HTR-8/SVneo (cell line): ENCODE measurements around the gene CACNG4.

ENCODE experiments used
- DNase-seq: peaks from one replicate; pipeline ENCODE4 v3.0.0; 2011; ENCODE audit warnings: low spot score, mixed read lengths; ENCODE audit not compliant: insufficient read length
- FAIRE-seq: peaks from 2 replicates; lab custom pipeline; 2011; peaks lifted over from hg19 to GRCh38; lab: Jason Lieb, UNC

The CACNG4 gene

GRCh38 chr17:66963909-66964771, at the start of gene CACNG4:
Gene CACNG4, plus strand, starts transcription at chr17:66964707. Its CDS starts 205 bp downstream, at chr17:66964912.
- FAIRE-seq: peak; percentile 67
- no peak for DNase-seq

GRCh38 chr17:66915204-66915611, 49.3 kb upstream of the CACNG4 start:
- peak; percentile 91 for DNase-seq

GRCh38 chr17:66915792-66916191, 48.7 kb upstream of the CACNG4 start:
- no peak for DNase-seq
- FAIRE-seq: peak; percentile 93

More at GRCh38 chr17:66915204-66915611, 49.3 kb upstream of the CACNG4 start:
- FAIRE-seq: no peak

GRCh38 chr17:66916946-66917345, 47.6 kb upstream of the CACNG4 start:
- FAIRE-seq (no peak), DNase-seq (no peak)

- FAIRE-seq: no peak
- DNase-seq: no peak
Observed at GRCh38 chr17:66918896-66919295, 45.6 kb upstream of the CACNG4 start.

DNA sequence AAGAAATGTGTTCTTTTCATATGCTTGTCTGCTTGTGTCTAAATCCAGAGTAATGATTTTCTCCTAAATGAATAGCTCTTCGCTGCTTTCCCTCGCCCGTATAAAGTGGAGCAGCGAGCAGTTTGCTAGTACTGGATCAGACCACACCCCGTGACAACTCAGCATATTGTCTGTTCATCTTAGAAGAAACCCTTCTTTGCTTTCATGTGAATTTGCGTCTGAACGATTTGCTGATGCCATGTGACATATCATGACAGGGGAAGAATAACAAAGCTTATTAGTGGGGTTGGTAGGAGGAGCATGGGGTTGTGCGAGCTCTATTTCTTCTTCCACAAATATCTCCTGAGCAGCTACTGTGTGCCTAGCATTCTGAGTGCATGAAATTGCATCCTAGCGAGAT, 44.1 kb upstream of the CACNG4 start:
- DNase-seq (no peak), FAIRE-seq (peak; percentile 67)

- DNase-seq: no peak
- peak; percentile 77 for FAIRE-seq
Observed at GRCh38 chr17:66920950-66921349, 43.6 kb upstream of the CACNG4 start.

DNA sequence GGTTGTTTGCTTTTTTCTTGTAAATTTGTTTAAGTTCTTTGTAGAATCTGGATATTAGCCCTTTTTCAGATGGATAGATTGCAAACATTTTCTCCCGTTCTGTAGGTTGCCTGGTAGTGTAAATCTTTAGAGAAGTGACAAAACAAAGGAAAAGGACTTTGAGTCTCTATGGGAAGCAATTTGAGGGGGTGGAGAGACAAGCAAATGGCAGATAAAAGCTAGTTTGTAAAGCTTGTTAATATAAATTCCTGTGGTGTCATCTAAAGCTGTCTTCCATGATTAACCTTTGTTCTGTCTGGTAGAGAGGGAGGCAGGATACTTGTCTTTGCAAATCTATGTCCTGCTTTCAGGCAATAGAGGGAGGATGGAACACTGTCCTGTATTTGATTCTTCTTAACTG, 40.6 kb upstream of the CACNG4 start:
- DNase-seq (no peak), FAIRE-seq (no peak)

GRCh38 chr17:66925811-66926500, 38.6 kb upstream of the CACNG4 start:
- peak; percentile 80 for FAIRE-seq
- DNase-seq: no peak

- DNase-seq: no peak
- no peak for FAIRE-seq
Observed at GRCh38 chr17:66928949-66929348, 35.6 kb upstream of the CACNG4 start.

DNA sequence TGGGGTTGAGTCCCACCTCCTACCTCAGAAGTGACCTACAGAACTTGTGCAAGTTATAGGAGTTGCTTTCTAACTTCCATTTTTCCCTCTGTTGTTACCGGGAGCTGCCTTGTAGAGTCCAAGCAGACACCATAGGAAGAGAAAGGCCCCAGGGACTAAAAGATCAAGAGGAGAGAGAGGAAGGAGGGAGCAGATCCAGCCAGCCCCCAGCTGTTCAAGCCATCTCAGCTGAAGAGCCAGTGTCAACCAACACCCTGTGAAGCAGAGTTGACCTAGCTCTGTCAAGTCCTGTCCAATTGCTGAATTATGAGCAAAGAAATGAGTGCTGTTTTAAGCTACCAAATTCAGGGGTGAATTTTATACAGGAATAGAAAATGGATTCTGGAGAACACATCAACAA, 34.9 kb upstream of the CACNG4 start:
- DNase-seq (no peak), FAIRE-seq (peak; percentile 58)

DNA sequence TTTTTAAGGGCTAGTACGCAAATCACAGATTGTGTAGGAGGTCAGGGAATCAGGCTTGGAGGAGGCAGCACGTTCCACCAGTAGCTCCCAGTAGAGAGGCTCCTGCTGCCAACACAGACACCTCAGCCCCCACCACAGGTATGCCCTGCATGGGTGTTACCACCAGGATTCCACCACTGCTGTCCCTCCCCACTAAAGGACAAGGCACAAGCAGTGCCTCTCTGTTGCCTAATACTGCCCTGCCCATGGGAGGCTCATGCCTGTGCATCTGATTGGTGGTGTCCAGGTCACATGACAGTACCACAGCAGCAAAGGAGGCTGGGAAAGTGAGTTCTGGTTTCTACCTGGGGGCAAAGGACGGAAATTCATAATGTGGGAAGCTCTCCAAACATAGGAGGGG, 33.6 kb upstream of the CACNG4 start:
- FAIRE-seq (peak; percentile 92), DNase-seq (peak; percentile 52)

DNA sequence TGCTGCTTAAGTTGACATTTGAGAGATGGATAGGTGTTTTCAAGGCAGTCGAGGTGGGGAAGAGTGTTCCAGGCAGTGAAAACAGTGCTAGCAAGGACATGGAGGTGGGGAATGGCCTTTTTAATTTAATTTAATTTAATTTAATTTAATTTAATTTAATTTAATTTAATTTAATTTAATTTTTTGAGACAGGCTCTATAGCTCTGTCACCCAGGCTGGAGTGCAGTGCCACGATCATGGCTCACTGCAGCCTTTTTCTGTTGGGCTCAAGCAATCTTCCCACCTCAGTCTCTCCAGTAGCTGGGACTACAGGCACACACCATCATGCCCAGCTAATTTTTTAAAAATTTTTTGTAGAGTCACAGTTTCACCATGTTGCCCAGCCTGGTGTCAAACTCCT, 32.2 kb upstream of the CACNG4 start:
- FAIRE-seq: no peak
- no peak for DNase-seq

GRCh38 chr17:66934040-66934439, 30.5 kb upstream of the CACNG4 start:
- FAIRE-seq (no peak), DNase-seq (no peak)

GRCh38 chr17:66935717-66936116, 28.8 kb upstream of the CACNG4 start:
- DNase-seq (no peak), FAIRE-seq (no peak)

GRCh38 chr17:66938656-66939055, 25.9 kb upstream of the CACNG4 start:
- FAIRE-seq (no peak), DNase-seq (no peak)

DNA sequence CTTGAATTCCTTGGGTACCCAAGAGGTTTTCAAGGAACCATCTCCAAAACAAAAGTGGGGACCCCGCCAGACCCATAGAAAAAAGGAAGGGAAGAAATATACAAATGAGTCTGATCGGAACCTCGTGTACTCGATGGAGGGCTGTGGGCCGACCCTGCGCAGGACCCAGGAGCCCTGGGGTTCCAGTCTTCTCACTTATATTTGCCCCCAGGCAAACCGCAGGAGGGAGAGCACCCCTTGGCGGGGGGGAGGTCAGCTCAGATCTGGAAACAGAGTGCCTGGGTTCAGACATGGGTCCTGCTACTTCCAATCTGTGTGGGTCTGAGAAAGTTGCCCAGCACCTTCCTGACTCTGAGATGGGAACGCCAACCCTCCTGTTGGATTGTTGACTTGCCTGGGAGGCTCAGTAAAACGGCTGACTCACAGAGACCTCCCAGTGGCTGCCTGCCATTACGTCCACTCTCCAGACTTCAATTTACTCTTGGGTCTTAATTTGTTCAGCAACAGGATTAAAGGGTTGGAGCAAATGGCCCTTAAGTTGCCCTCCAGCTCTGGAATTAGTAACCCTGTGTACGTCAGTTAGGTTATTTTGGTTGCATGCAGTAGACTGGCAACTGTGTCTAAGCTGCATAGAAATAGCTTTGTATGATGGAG, 24.9 kb upstream of the CACNG4 start:
- no peak for DNase-seq
- FAIRE-seq: peak; percentile 28

- no peak for DNase-seq
- peak; percentile 77 for FAIRE-seq
Observed at GRCh38 chr17:66941249-66941648, 23.3 kb upstream of the CACNG4 start.

DNA sequence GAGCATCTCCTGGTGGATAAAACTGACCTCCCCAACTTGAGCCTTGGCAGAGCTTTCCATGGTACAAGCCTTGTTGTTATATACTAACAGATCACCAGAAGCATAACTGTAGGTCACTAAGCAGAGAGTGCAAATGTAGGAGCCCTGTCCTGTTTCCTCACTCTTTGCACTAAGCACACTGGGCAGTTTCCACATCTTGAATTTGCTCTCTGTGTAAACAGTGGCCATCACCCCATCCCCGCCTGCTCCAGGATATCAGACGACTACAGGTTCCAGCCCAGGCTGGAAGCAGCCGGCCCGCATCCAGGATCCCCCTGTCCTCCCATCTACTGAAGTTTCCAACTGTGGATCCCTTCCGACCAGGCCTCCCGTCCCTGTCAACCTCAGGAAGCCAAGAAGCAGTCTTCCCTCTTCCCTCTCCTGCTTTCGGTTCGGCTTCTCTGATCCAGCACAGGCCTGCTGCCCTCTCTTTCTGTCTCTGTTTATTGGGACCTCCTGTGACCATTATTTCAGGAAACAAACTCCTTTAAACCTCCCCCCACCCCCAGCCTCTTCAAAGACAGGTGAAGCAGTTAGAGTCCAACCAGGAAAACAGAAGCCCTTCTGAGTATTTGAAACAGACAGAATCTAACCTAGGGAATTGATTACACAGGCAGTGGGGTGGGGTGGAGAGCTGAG, 22.6 kb upstream of the CACNG4 start:
- DNase-seq (no peak), FAIRE-seq (no peak)
